T-helper 1 cell (primary cell): ENCODE results near the gene BACH1.

Experiments used
- DNase-seq, 5 donors: peaks; one replicate each; pipeline ENCODE4 v3.0.0-alpha.2; 2012 to 2020

BACH1 gene

GRCh38 chr21:29384683-29385359 is 86.1 kb downstream of the BACH1 start:
- DNase-seq: no peak

- no peak for DNase-seq
These were observed 87.3 kb downstream of the BACH1 start for GRCh38 chr21:29385934-29386520.

- DNase-seq: no peak
These were observed 88.1 kb downstream of the BACH1 start for GRCh38 chr21:29386803-29387202.

GRCh38 chr21:29387598-29387997 is 88.9 kb downstream of the BACH1 start:
- no peak for DNase-seq

GRCh38 chr21:29389136-29389535 is 90.4 kb downstream of the BACH1 start:
- no peak for DNase-seq

GRCh38 chr21:29390778-29391177 is 92.1 kb downstream of the BACH1 start:
- no peak for DNase-seq

- no peak for DNase-seq
These were observed 95.3 kb downstream of the BACH1 start for GRCh38 chr21:29394051-29394450.
